NCI-H460 (cell line): ENCODE measurements around the gene TMEM38B. TPM values are rescaled to one million over a fixed set of nuclear protein-coding genes. Genes with fewer than 3 reads are reported as not detected.

ENCODE experiments used
- DNase-seq: peaks from one replicate; pipeline ENCODE4 v3.0.0-alpha.2; 2016; ENCODE audit warnings: low read depth; ENCODE audit errors: extremely low read depth
- polyA plus RNA-seq: library from polyadenylated mRNA; depleted of rRNA; stranded (reverse); fragments of >200 nt; gene quantifications from 2 replicates; pipeline ENCODE4 v1.2.3, GENCODE V29; 2014; cell fraction: nucleus; rRNA removed
- total RNA-seq: library from RNA; depleted of rRNA; stranded (reverse); fragments of >200 nt; shearing (Covaris generic); gene quantifications from 2 replicates; pipeline ENCODE4 v1.2.3, GENCODE V29; 2014; rRNA removed

TMEM38B gene
- total RNA-seq, result 25.7 and 30.3 TPM in 2 replicates
- polyA plus RNA-seq, result 32.1 and 50.3 TPM in 2 replicates

GRCh38 chr9:105694190-105694847 lies at the start of gene TMEM38B:
Gene TMEM38B (plus strand): TSS chr9:105694541. CDS start chr9:105694661, 120 bp downstream.
- DNase-seq, result peak; percentile 69

GRCh38 chr9:105646879-105647594 lies 47.3 kb upstream of the TMEM38B start:
- DNase-seq, result no peak

- DNase-seq, result no peak
Observed at GRCh38 chr9:105647595-105648349, 46.6 kb upstream of the TMEM38B start.

GRCh38 chr9:105651806-105652205 lies 42.5 kb upstream of the TMEM38B start:
- DNase-seq, result no peak

- DNase-seq, result peak; percentile 27
Observed at GRCh38 chr9:105656131-105656921, 38.0 kb upstream of the TMEM38B start.

- no peak for DNase-seq
Observed at GRCh38 chr9:105658351-105658750, 36.0 kb upstream of the TMEM38B start.

- DNase-seq, result no peak
Observed at GRCh38 chr9:105661011-105661410, 33.3 kb upstream of the TMEM38B start.

GRCh38 chr9:105662184-105663104 lies 31.9 kb upstream of the TMEM38B start, which contains the start of gene TAL2:
Gene TAL2 (plus strand): TSS chr9:105662457. CDS start chr9:105662497, 40 bp downstream.
- no peak for DNase-seq

- no peak for DNase-seq
Observed at GRCh38 chr9:105663914-105664313, 30.4 kb upstream of the TMEM38B start.

- no peak for DNase-seq
Observed at GRCh38 chr9:105667867-105668266, 26.5 kb upstream of the TMEM38B start.

- no peak for DNase-seq
Observed at GRCh38 chr9:105670315-105670714, 24.0 kb upstream of the TMEM38B start.

GRCh38 chr9:105670775-105671174 lies 23.6 kb upstream of the TMEM38B start:
- no peak for DNase-seq

- DNase-seq, result no peak
Observed at GRCh38 chr9:105672711-105673234, 21.6 kb upstream of the TMEM38B start.

GRCh38 chr9:105673850-105674387 lies 20.4 kb upstream of the TMEM38B start:
- no peak for DNase-seq

GRCh38 chr9:105676351-105676923 lies 17.9 kb upstream of the TMEM38B start:
- DNase-seq, result no peak

GRCh38 chr9:105678163-105678562 lies 16.2 kb upstream of the TMEM38B start:
- DNase-seq, result no peak

GRCh38 chr9:105678781-105679180 lies 15.6 kb upstream of the TMEM38B start:
- no peak for DNase-seq

GRCh38 chr9:105679257-105680022 lies 14.9 kb upstream of the TMEM38B start:
- no peak for DNase-seq
